Heart left ventricle (tissue), 16 donors: ENCODE data around the gene ABCA9. TPM values are rescaled to one million over a fixed set of nuclear protein-coding genes. Genes with fewer than 3 reads are reported as not detected.
"Not testable (repeated sequence)": the region's sequence is repeated elsewhere in the genome, so short reads cannot be mapped to it uniquely, and the experiment has no call there.

Source experiments
- ATAC-seq, 4 donors: fragments of 200-7000 bp; cut with Tn5 transposase; one replicate each; pipeline ENCODE4 v1.9.1; 2020 to 2022; ENCODE audit warnings: moderate library complexity in 4 of 4, mild to moderate bottlenecking in 3 of 4, moderate number of reproducible peaks in 1 of 4
- DNase-seq, 5 donors: peaks; one replicate each; pipeline ENCODE4 v3.0.0-alpha.2; 2020
- H3K27ac ChIP-seq, 12 donors: fragments of 200-600 bp; sonication (generic) in 4 of 12; one replicate each; pipeline versions ENCODE4 v1.5.0 to v1.8.0; 2016 to 2022; ENCODE audit warnings: mild to moderate bottlenecking in 2 of 12
- H3K27me3 ChIP-seq, 9 donors: fragments of 200-600 bp; sonication (generic) in 2 of 9; one replicate each; pipeline versions ENCODE4 v1.5.1 to v1.8.0; 2016 to 2022; ENCODE audit warnings: mild to moderate bottlenecking in 3 of 9
- H3K36me3 ChIP-seq, 9 donors: fragments of 200-600 bp; sonication (generic) in 2 of 9; one replicate each; pipeline versions ENCODE4 v1.5.0 to v1.8.0; 2018 to 2022; ENCODE audit warnings: mild to moderate bottlenecking in 2 of 9
- H3K4me1 ChIP-seq, 12 donors: fragments of 200-600 bp; sonication (generic) in 4 of 12; one replicate each; pipeline versions ENCODE4 v1.5.0 to v1.8.0; 2016 to 2022; ENCODE audit warnings: mild to moderate bottlenecking in 3 of 12
- H3K4me3 ChIP-seq, 12 donors: fragments of 200-600 bp; sonication (generic) in 4 of 12; one replicate each; pipeline versions ENCODE4 v1.5.0 to v1.8.0; 2017 to 2022; ENCODE audit warnings: mild to moderate bottlenecking in 9 of 12, moderate library complexity in 4 of 12
- H3K9me3 ChIP-seq, 12 donors: fragments of 200-600 bp; sonication (generic) in 4 of 12; one replicate each; pipeline versions ENCODE4 v1.5.0 to v1.8.0; 2016 to 2022; ENCODE audit warnings: mild to moderate bottlenecking in 1 of 12
- POLR2A ChIP-seq, 2 donors: fragments of 450-650 bp; IDR thresholded peaks; one replicate each; pipeline ENCODE4 v1.6.1; 2017; ENCODE audit warnings: antibody characterized with exemption in 2 of 2, mild to moderate bottlenecking in 2 of 2, moderate library complexity in 2 of 2
- WGBS, 4 donors: extraction: QIAGEN DNeasy Blood & Tissue Kit in 2 of 4; methylation state at CpG; one replicate each; pipeline versions ENCODE4 v1.1.5 to v1.1.7; 2013 to 2018; 5-methylcytosine and 5-hydroxymethylcytosine counted together
- intact Hi-C, 10 donors: fragments of 100-400 bp; cut with DNase I; formaldehyde crosslinking; loops; one replicate each; pipeline versions ENCODE4 v1.11.1 to v1.14.2; 2022
- polyA plus RNA-seq, 2 donors: library from polyadenylated mRNA; stranded (reverse); fragments of 200-250 nt; gene quantifications; one replicate each; pipeline ENCODE4 v1.2.3, GENCODE V29; 2013
- total RNA-seq, 9 donors: library from RNA; depleted of rRNA in 2 of 9; stranded (reverse); fragments of >200 nt in 2 of 9; fragmentation: NEBNext Ultra II Directional in 3 of 9; extraction: Animal tissue kit (Norgen Biotek cat#: 25700) in 3 of 9; gene quantifications; one replicate each; pipeline versions ENCODE4 v1.1.0 to v1.2.4, GENCODE V29; 2016 to 2023
- TF ChIP-seq, protein P1 (sequence below), 12 donors: fragments of 200-600 bp; sonication (generic) in 4 of 12; IDR thresholded peaks; one replicate each; pipeline versions ENCODE4 v1.5.0 to v1.8.0; 2018 to 2022; ENCODE audit warnings: antibody characterized with exemption in 12 of 12, mild to moderate bottlenecking in 5 of 12
- donor health status: ischemic (EF 13 %, LVEDD 7.1; RV severe dilation, severe dysfunction).
- donor health status: healthy with polysubstance abuse.
- donor health status: DM: no; HTN: yes; CAD: no.
- donor health status: DM: no; HTN: no; CAD: no.
- donor health status: ischemic (EF 25% LVEDD 6.9; RV normal size, moderate dysfunction).
- donor health status: ischemic (EF 25% LVEDD 5.7; RV mildly dilated, moderate dysfunction).
- donor health status: healthy.
- donor health status: DM: yes; HTN: yes; CAD: no.
- donor health status: ischemic (EF 35%, LVEDD 5.7; RV mildly dilated, moderate dysfunction).
- donor health status: nonischemic (EF 11% LVEDD 7.7; RV severe dilation, severe dysfunction).
- donor health status: DM: yes; HTN: yes; CAD: no.
- donor health status: PGD.
- donor health status: ischemic (EF 29% LVEDD 5.4; RV normal size, mild dysfunction).
- donor health status: nonischemic (EF 23%, LVEDD 6.1; RV moderate dilation, normal function).

Gene ABCA9
- total and polyA plus RNA-seq, 11 donors, result 2.4 to 19.9 (median 11.2) TPM

DNA sequence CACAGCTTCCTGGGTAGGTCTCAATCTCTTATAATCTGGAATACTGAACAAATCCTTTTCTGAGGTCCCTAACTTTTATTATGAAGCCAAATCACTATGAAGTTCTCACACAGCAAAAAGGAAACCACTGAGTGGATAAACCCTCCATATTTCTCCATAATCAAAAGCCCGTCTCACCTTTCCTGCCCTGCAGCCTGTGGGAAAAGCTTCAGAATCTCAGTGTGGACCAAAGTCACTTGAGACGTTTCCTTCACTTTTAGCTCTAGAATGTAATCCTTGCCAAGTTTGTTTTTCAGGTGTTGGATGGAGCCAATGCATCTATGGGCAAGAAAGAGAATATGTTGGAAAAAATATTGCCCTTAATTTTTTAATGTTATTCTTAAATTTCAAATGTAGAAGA is 22.0 kb upstream of the ABCA9 start:
- Histone ChIP-seq H3K27ac (no peak overlapping the region), H3K36me3 (peaks cover 0 to 99% (median 36%) of the 10 kb centered on the region in 9 donors), H3K27me3 (no peaks in the 10 kb centered on the region), H3K4me1 (no peaks in the 10 kb centered on the region), H3K9me3 (peaks cover 0 to 11% (median 3%) of the 10 kb centered on the region in 12 donors), H3K4me3 (no peak overlapping the region)
- TF ChIP-seq POLR2A (IDR thresholded peaks at IDR 0.05), result no peak
- TF ChIP-seq, protein P1, sequence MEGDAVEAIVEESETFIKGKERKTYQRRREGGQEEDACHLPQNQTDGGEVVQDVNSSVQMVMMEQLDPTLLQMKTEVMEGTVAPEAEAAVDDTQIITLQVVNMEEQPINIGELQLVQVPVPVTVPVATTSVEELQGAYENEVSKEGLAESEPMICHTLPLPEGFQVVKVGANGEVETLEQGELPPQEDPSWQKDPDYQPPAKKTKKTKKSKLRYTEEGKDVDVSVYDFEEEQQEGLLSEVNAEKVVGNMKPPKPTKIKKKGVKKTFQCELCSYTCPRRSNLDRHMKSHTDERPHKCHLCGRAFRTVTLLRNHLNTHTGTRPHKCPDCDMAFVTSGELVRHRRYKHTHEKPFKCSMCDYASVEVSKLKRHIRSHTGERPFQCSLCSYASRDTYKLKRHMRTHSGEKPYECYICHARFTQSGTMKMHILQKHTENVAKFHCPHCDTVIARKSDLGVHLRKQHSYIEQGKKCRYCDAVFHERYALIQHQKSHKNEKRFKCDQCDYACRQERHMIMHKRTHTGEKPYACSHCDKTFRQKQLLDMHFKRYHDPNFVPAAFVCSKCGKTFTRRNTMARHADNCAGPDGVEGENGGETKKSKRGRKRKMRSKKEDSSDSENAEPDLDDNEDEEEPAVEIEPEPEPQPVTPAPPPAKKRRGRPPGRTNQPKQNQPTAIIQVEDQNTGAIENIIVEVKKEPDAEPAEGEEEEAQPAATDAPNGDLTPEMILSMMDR (IDR thresholded peaks at IDR 0.05), result no peak
- ATAC-seq (no peak), DNase-seq (no peak)
- WGBS, 4 donors, result 88 to 94% (median 93%) methylated on average over 2 of the region's 2 CpGs
- intact Hi-C loops, result loop anchor here in 1 of 10 donors (10.0 kb wide), 1 partner anchor 52 kb away; no protein-coding TSS in a partner anchor

DNA sequence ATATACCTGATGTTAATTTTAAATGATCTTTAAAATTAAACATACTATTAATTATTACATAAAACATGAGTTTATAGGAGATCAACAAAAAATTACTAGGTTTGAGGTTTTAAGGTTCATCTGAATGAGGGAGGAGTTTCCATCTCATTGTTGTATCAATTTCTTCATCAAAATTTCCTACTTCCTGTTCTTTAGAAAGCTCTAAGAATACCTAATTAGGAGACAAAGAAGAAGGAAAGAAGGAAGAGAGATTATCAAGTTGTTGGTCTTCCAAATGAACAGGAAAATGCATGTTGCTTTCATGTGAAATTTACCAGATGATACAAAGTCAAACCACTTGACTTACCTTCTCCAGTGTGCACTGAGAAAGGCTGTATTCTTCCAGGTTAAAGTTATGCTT is 18.1 kb upstream of the ABCA9 start:
- Histone ChIP-seq H3K27ac (no peak overlapping the region), H3K4me3 (no peak overlapping the region), H3K27me3 (no peaks in the 10 kb centered on the region), H3K36me3 (peaks cover 0 to 71% (median 33%) of the 10 kb centered on the region in 9 donors), H3K9me3 (peaks cover 0 to 41% (median 18%) of the 10 kb centered on the region in 12 donors), H3K4me1 (no peaks in the 10 kb centered on the region)
- TF ChIP-seq, protein P1 (IDR thresholded peaks at IDR 0.05), result no peak
- TF ChIP-seq POLR2A (IDR thresholded peaks at IDR 0.05), result no peak
- no peak for ATAC-seq
- intact Hi-C loops, result no loop called here
- no peak for DNase-seq

DNA sequence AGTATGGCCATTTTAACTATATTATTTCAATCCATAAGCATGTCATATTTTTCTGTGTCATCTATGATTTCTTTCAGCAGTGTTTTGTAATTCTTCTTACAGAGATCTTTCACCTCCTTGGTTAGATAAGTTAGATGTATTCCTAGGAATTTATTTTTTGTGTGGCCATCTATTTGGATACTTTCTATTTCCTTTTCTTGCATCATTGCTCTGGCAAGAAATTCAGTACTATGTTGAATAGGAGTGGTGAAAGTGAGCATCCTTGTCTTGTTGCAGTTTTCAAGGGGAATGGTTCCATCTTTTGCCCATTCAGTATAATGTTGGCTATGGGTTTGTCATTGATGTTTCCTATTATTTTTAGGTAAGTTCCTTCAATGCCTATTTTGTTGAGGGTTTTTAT is 15.1 kb upstream of the ABCA9 start:
- Histone ChIP-seq H3K27me3 (no peaks in the 10 kb centered on the region), H3K9me3 (peaks cover 0 to 45% (median 12%) of the 10 kb centered on the region in 12 donors), H3K4me3 (no peak overlapping the region), H3K27ac (no peak overlapping the region), H3K4me1 (peaks cover 0 to 4% (median 0%) of the 10 kb centered on the region in 12 donors), H3K36me3 (peaks cover 0 to 44% (median 18%) of the 10 kb centered on the region in 9 donors)
- TF ChIP-seq, protein P1 (IDR thresholded peaks at IDR 0.05), result no peak
- no peak for TF ChIP-seq POLR2A (IDR thresholded peaks at IDR 0.05)
- DNase-seq (no peak), ATAC-seq (no peak)
- intact Hi-C loops, result no loop called here

DNA sequence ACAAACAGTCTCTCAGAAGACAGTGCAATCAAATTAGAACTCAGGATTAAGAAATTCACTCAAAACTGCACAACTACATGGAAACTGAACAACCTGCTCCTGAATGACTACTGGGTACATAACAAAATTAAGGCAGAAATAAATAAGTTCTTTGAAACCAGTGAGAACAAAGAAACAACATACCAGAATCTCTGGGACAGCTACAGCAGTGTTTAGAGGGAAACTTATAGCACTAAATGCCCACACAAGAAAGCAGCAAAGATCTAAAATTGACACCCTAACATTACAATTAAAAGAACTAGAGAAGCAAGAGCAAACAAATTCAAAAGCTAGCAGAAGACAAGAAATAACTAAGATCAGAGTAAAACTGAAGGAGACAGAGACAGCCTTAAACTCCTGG is 12.7 kb upstream of the ABCA9 start:
- intact Hi-C loops, DNase-seq, H3K27ac ChIP-seq, ATAC-seq, H3K27me3 ChIP-seq, H3K4me3 ChIP-seq: not testable (repeated sequence)
- Histone ChIP-seq H3K4me1 (peaks cover 0 to 13% (median 0%) of the 10 kb centered on the region in 12 donors), H3K9me3 (peaks cover 0 to 45% (median 12%) of the 10 kb centered on the region in 12 donors), H3K36me3 (peaks cover 0 to 20% (median 5%) of the 10 kb centered on the region in 9 donors)

DNA sequence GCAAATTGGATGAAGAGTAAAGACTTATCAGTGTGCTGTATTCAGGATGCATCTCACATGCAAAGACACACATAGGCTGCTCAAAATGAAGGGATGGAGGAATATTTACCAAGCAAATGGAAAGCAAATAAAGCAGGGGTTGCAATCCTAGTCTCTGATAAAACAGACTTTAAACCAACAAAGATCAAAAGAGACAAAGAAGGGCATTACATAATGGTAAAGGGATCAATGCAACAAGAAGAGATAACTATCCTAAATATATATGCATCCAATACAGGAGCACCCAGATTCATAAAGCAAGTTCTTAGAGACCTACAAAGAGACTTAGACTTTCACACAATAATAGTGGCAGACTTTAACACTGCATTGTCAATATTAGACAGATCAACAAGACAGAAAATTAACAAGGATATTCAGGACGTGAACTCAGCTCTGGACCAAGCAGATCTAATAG is 12.1 kb upstream of the ABCA9 start:
- H3K27me3 ChIP-seq, ATAC-seq, H3K27ac ChIP-seq, intact Hi-C loops, H3K4me3 ChIP-seq, DNase-seq: not testable (repeated sequence)
- peaks cover 0 to 45% (median 12%) of the 10 kb centered on the region in 12 donors for H3K9me3 ChIP-seq
- peaks cover 0 to 17% (median 0%) of the 10 kb centered on the region in 12 donors for H3K4me1 ChIP-seq
- peaks cover 0 to 15% (median 2%) of the 10 kb centered on the region in 9 donors for H3K36me3 ChIP-seq
- WGBS, 4 donors, result 85 to 93% (median 90%) methylated on average over 1 of the region's 1 CpG

GRCh38 chr17:69071233-69071586 is 10.5 kb upstream of the ABCA9 start:
- intact Hi-C loops, H3K4me3 ChIP-seq, ATAC-seq, H3K27me3 ChIP-seq, H3K36me3 ChIP-seq, DNase-seq, H3K27ac ChIP-seq: not testable (repeated sequence)
- H3K4me1 ChIP-seq, result peaks cover 0 to 19% (median 0%) of the 10 kb centered on the region in 12 donors
- peaks cover 0 to 37% (median 11%) of the 10 kb centered on the region in 12 donors for H3K9me3 ChIP-seq
- WGBS, 4 donors, result 86 to 94% (median 88%) methylated on average over 4 of the region's 4 CpGs

DNA sequence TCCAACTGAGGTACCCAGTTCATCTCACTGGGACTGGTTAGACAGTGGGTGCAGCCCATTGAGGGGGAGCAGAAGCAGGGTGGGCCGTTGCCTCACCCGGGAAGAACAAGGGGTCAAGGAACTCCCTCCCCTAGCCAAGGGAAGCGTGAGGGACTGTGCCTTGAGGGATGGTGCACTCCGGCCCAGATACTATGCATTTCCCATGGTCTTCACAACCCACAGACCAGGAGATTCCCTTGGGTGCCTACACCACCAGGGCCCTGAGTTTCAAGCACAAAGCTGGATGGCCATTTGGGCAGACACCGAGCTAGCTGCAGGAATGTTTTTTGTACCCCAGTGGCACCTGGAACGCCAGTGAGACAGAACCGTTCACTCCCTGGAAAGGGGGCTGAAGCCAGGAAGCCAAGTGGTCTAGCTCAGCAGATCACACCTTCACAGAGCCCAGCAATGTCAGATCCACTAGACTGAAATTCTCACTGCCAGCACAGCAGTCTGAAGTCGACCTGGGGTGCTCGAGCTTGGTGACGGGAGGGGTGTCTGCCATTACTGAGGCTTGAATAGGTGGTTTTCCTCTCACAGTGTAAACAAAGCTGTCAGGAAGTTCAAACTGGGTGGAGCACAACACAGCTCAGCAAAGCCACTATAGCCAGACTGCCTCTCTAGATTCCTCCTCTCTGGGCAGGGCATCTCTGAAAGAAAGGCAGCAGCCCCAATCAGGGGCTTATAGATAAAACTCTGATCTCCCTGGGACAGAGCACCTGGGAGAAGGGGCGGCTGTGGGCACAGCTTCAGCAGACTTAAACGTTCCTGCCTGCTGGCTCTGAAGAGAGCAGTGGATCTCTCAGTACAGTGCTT is 9.9 kb upstream of the ABCA9 start:
- DNase-seq, H3K27me3 ChIP-seq, H3K36me3 ChIP-seq, H3K4me3 ChIP-seq, ATAC-seq, H3K27ac ChIP-seq, intact Hi-C loops: not testable (repeated sequence)
- WGBS, 4 donors, result 66 to 77% (median 70%) methylated on average over 12 of the region's 12 CpGs
- Histone ChIP-seq H3K9me3 (peaks cover 0 to 31% (median 11%) of the 10 kb centered on the region in 12 donors), H3K4me1 (peaks cover 0 to 22% (median 0%) of the 10 kb centered on the region in 12 donors)
